GM23248 (cell line): ENCODE data around the gene MYLK. TPM values are rescaled to one million over a fixed set of nuclear protein-coding genes. Genes with fewer than 3 reads are reported as not detected.

Experiments used
- DNase-seq: peaks from one replicate; pipeline ENCODE4 v3.0.0-alpha.2; 2015
- H2AFZ ChIP-seq: fragments of 200-600 bp; sonication (generic); 2 replicates; pipeline ENCODE4 v1.6.1; 2016; ENCODE audit warnings: antibody characterized with exemption
- H3F3A ChIP-seq: fragments of 200-600 bp; sonication (generic); 2 replicates; pipeline ENCODE4 v1.6.1; 2016; ENCODE audit warnings: mild to moderate bottlenecking, antibody characterized with exemption, mixed run types; ENCODE audit not compliant: insufficient read depth
- H3K27ac ChIP-seq: fragments of 200-600 bp; sonication (generic); 2 replicates; pipeline ENCODE4 v1.5.1; 2016; ENCODE audit warnings: mild to moderate bottlenecking
- H3K27me3 ChIP-seq: fragments of 200-600 bp; sonication (generic); replicated peaks from 2 replicates; pipeline ENCODE4 v1.6.1; 2016; ENCODE audit warnings: mild to moderate bottlenecking; ENCODE audit not compliant: insufficient read depth
- H3K36me3 ChIP-seq: fragments of 200-600 bp; sonication (generic); 2 replicates; pipeline ENCODE4 v1.6.1; 2016; ENCODE audit warnings: low read depth, mild to moderate bottlenecking
- H3K4me1 ChIP-seq: fragments of 200-600 bp; sonication (generic); 2 replicates; pipeline ENCODE4 v1.6.1; 2016; ENCODE audit warnings: mild to moderate bottlenecking; ENCODE audit not compliant: insufficient read depth
- H3K4me2 ChIP-seq: fragments of 200-600 bp; sonication (generic); one replicate; pipeline ENCODE4 v1.6.1; 2016; ENCODE audit warnings: mild to moderate bottlenecking; ENCODE audit not compliant: unreplicated experiment
- H3K4me3 ChIP-seq: fragments of 200-600 bp; sonication (generic); 2 replicates; pipeline ENCODE4 v1.5.1; 2016; ENCODE audit warnings: mild to moderate bottlenecking
- H3K79me2 ChIP-seq: fragments of 200-600 bp; sonication (generic); 2 replicates; pipeline ENCODE4 v1.6.1; 2016; ENCODE audit warnings: mild to moderate bottlenecking; ENCODE audit not compliant: insufficient read depth
- H3K9ac ChIP-seq: fragments of 200-600 bp; sonication (generic); 2 replicates; pipeline ENCODE4 v1.6.1; 2016; ENCODE audit warnings: mild to moderate bottlenecking
- H3K9me2 ChIP-seq: fragments of 200-600 bp; sonication (generic); 2 replicates; pipeline ENCODE4 v1.6.1; 2016; ENCODE audit warnings: mixed run types, mild to moderate bottlenecking, moderate library complexity; ENCODE audit not compliant: insufficient read depth
- H3K9me3 ChIP-seq: fragments of 200-600 bp; sonication (generic); one replicate; pipeline ENCODE4 v1.6.1; 2017; ENCODE audit warnings: low read depth
- H4K20me1 ChIP-seq: fragments of 200-600 bp; sonication (generic); 2 replicates; pipeline ENCODE4 v1.6.0; 2016; ENCODE audit not compliant: insufficient read depth
- EZH2 ChIP-seq: fragments of 200-600 bp; sonication (generic); IDR thresholded peaks from 2 replicates; pipeline ENCODE4 v1.6.1; 2018; ENCODE audit warnings: antibody characterized with exemption, mild to moderate bottlenecking; ENCODE audit not compliant: insufficient read depth, poor library complexity, severe bottlenecking
- EZH2phosphoT487 ChIP-seq: fragments of 200-600 bp; sonication (generic); IDR thresholded peaks from 2 replicates; pipeline ENCODE4 v1.6.1; 2018; ENCODE audit warnings: antibody characterized with exemption, moderate library complexity, mild to moderate bottlenecking, low read depth; ENCODE audit not compliant: insufficient read depth
- WGBS, 2 experiments: methylation state at CpG; one replicate each; pipeline ENCODE4 v1.1.6; 2015 to 2017; ENCODE audit warnings: low lambda C conversion rate in 2 of 2, low coverage in 1 of 2; ENCODE audit errors: missing lambda C conversion rate in 2 of 2; 5-methylcytosine and 5-hydroxymethylcytosine counted together
- in situ Hi-C: fragments of 300-500 bp; cut with MboI; formaldehyde crosslinking; loops from 2 replicates; pipeline ENCODE4 v1.15.0; 2020
- polyA plus RNA-seq: library from polyadenylated mRNA; unstranded; fragments of >200 nt; fragmentation: Nextera tagmentation; extraction: Ambion mirVana; gene quantifications from 2 replicates; pipeline ENCODE4 v1.2.1, GENCODE V29; 2016
- total RNA-seq: library from RNA; depleted of rRNA; stranded (reverse); fragments of >200 nt; shearing (Covaris generic); gene quantifications from 2 replicates; pipeline ENCODE4 v1.2.3, GENCODE V29; 2014

The MYLK gene
- total and polyA plus RNA-seq, 2 experiments from 2014 or later, result 110 to 174 TPM

GRCh38 chr3:123799544-123800361 is 84.4 kb downstream of the MYLK start:
- peaks cover 36% of the 10 kb centered on the region for H3K79me2 ChIP-seq
- 4 to 5% methylated on average over 22 of the region's 22 CpGs for WGBS, 2 experiments
- no peak for TF ChIP-seq EZH2phosphoT487
- TF ChIP-seq EZH2, result no peak
- H3K9ac ChIP-seq, result peak overlapping the region; percentile 52
- peak overlapping the region; percentile 76 for H3K4me2 ChIP-seq
- peaks cover 24% of the 10 kb centered on the region for H3F3A ChIP-seq
- H3K27me3 ChIP-seq, result no peaks in the 10 kb centered on the region
- H3K9me3 ChIP-seq, result no peaks in the 10 kb centered on the region
- H3K36me3 ChIP-seq, result peaks cover 10% of the 10 kb centered on the region; the same call in 1 of the 2 replicates
- peak; percentile 90 for DNase-seq
- no peaks in the 10 kb centered on the region for H3K9me2 ChIP-seq
- H3K4me1 ChIP-seq, result peaks cover 17% of the 10 kb centered on the region
- H3K4me3 ChIP-seq, result peak overlapping the region; percentile 51
- in situ Hi-C loops, result no loop called here
- no peaks in the 10 kb centered on the region for H4K20me1 ChIP-seq
- peak overlapping the region; percentile 54 for H2AFZ ChIP-seq
- H3K27ac ChIP-seq, result peak overlapping the region; percentile 62

DNA sequence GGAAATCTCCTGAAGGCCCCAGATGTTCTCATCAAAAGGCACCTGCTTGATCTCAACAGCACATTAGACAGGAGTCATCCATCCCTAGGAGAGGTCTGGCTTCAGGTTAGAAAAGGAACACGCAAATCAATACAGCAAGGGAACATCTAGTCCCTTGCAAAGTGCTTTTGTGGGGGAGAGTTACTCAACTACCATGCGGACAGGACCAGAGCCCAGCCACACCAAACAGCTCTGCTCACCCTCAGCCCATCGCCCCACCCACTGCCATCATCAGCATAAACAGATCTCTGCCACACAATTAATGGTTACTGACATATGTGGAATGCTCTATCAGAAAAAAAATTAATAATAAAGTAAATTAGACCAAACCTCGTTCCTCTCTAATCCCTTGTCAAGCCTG is 85.6 kb downstream of the MYLK start:
- H4K20me1 ChIP-seq, result no peaks in the 10 kb centered on the region
- H3K4me1 ChIP-seq, result peaks cover 17% of the 10 kb centered on the region
- in situ Hi-C loops, result no loop called here
- no peak overlapping the region for H2AFZ ChIP-seq
- H3K9me2 ChIP-seq, result no peaks in the 10 kb centered on the region
- peaks cover 45% of the 10 kb centered on the region for H3K79me2 ChIP-seq
- TF ChIP-seq EZH2phosphoT487 (no peak), EZH2 (no peak)
- no peak overlapping the region for H3K27ac ChIP-seq
- no peak overlapping the region for H3K9ac ChIP-seq
- H3K4me3 ChIP-seq, result no peak overlapping the region
- no peak for DNase-seq
- H3K9me3 ChIP-seq, result no peaks in the 10 kb centered on the region
- H3K4me2 ChIP-seq, result no peak overlapping the region
- H3F3A ChIP-seq, result peaks cover 24% of the 10 kb centered on the region
- WGBS, 2 experiments, result 78 to 85% methylated on average over 4 of the region's 4 CpGs
- no peaks in the 10 kb centered on the region for H3K27me3 ChIP-seq
- H3K36me3 ChIP-seq, result peaks cover 11% of the 10 kb centered on the region; the same call in 1 of the 2 replicates

GRCh38 chr3:123795471-123796251 is 88.5 kb downstream of the MYLK start:
- Histone ChIP-seq H3K9me2 (no peaks in the 10 kb centered on the region), H3K4me1 (peaks cover 35% of the 10 kb centered on the region), H3K27ac (no peak overlapping the region), H3F3A (peaks cover 29% of the 10 kb centered on the region), H3K27me3 (no peaks in the 10 kb centered on the region), H4K20me1 (no peaks in the 10 kb centered on the region), H3K36me3 (peaks cover 21% of the 10 kb centered on the region; the same call in 1 of the 2 replicates), H3K9me3 (no peaks in the 10 kb centered on the region), H3K79me2 (peaks cover 30% of the 10 kb centered on the region), H3K4me2 (no peak overlapping the region), H2AFZ (no peak overlapping the region), H3K9ac (no peak overlapping the region), H3K4me3 (no peak overlapping the region)
- TF ChIP-seq EZH2, result no peak
- no peak for TF ChIP-seq EZH2phosphoT487
- WGBS, 2 experiments, result 77 to 78% methylated on average over 4 of the region's 4 CpGs
- in situ Hi-C loops, result no loop called here
- DNase-seq, result no peak

- no peaks in the 10 kb centered on the region for H3K9me3 ChIP-seq
- H3K4me3 ChIP-seq, result no peak overlapping the region
- H3K36me3 ChIP-seq, result peaks cover 21% of the 10 kb centered on the region; the same call in 1 of the 2 replicates
- no peaks in the 10 kb centered on the region for H3K9me2 ChIP-seq
- H3K27me3 ChIP-seq, result no peaks in the 10 kb centered on the region
- no peak overlapping the region for H3K9ac ChIP-seq
- peaks cover 42% of the 10 kb centered on the region for H3K4me1 ChIP-seq
- H2AFZ ChIP-seq, result no peak overlapping the region
- H3K27ac ChIP-seq, result no peak overlapping the region
- no peak for DNase-seq
- TF ChIP-seq EZH2phosphoT487, result no peak
- no peak for TF ChIP-seq EZH2
- peaks cover 35% of the 10 kb centered on the region for H3F3A ChIP-seq
- peaks cover 30% of the 10 kb centered on the region for H3K79me2 ChIP-seq
- WGBS, 2 experiments, result 90 to 94% methylated on average over 9 of the region's 9 CpGs
- H4K20me1 ChIP-seq, result no peaks in the 10 kb centered on the region
- H3K4me2 ChIP-seq, result no peak overlapping the region
- in situ Hi-C loops, result no loop called here
Observed at GRCh38 chr3:123793425-123793824, 90.7 kb downstream of the MYLK start.
